GM21723 (cell line): ENCODE data around the gene C10orf95.
A peak's percentile ranks its signal among the peaks of the same experiment; 100 is the strongest.

Experiments
- ATAC-seq: cut with Tn5 transposase; IDR thresholded peaks from one replicate; pipeline ENCODE4 v1.9.1; 2021; ENCODE audit warnings: mild to moderate bottlenecking, moderate library complexity; ENCODE audit not compliant: unreplicated experiment

Gene C10orf95

GRCh38 chr10:102435529-102436233 is 15.7 kb downstream of the C10orf95 start:
- no peak for ATAC-seq

- ATAC-seq = no peak
Observed at GRCh38 chr10:102435133-102435497, 16.2 kb downstream of the C10orf95 start.

- ATAC-seq = no peak
Observed at GRCh38 chr10:102434394-102435132, 16.8 kb downstream of the C10orf95 start.

- no peak for ATAC-seq
Observed at GRCh38 chr10:102433619-102434046, 17.7 kb downstream of the C10orf95 start.

- ATAC-seq = peak; percentile 85
Observed at GRCh38 chr10:102432162-102432950, 19.0 kb downstream of the C10orf95 start, which contains the start of gene CUEDC2. Gene CUEDC2, minus strand, starts transcription at chr10:102432574. Its CDS starts 7,386 bp downstream, at chr10:102425188.

- ATAC-seq = no peak
Observed at GRCh38 chr10:102431452-102432124, 19.8 kb downstream of the C10orf95 start.

GRCh38 chr10:102429468-102429867 is 21.9 kb downstream of the C10orf95 start:
- ATAC-seq = no peak

GRCh38 chr10:102426803-102427287 is 24.5 kb downstream of the C10orf95 start:
- no peak for ATAC-seq

GRCh38 chr10:102425444-102425843 is 25.9 kb downstream of the C10orf95 start:
- ATAC-seq = no peak

- no peak for ATAC-seq
Observed at GRCh38 chr10:102424916-102425315, 26.4 kb downstream of the C10orf95 start.

- ATAC-seq = no peak
Observed at GRCh38 chr10:102424145-102424544, 27.2 kb downstream of the C10orf95 start.

- no peak for ATAC-seq
Observed at GRCh38 chr10:102423372-102423968, 27.9 kb downstream of the C10orf95 start.

GRCh38 chr10:102422545-102423129 is 28.7 kb downstream of the C10orf95 start:
- ATAC-seq = peak; percentile 31

GRCh38 chr10:102421757-102422512 is 29.4 kb downstream of the C10orf95 start:
- ATAC-seq = peak; percentile 4

- ATAC-seq = no peak
Observed at GRCh38 chr10:102421507-102421756, 29.9 kb downstream of the C10orf95 start.

GRCh38 chr10:102420714-102421506 is 30.4 kb downstream of the C10orf95 start, which contains the start of gene FBXL15:
Gene FBXL15, plus strand, starts transcription at chr10:102420836. Its CDS starts 294 bp downstream, at chr10:102421130.
- ATAC-seq = peak; percentile 62

GRCh38 chr10:102420181-102420713 is 31.1 kb downstream of the C10orf95 start:
- ATAC-seq = peak; percentile 1
